CD4-positive, alpha-beta T cell treated with Interleukin-2 at 100 ng/mL for 4 hours (primary cell): ENCODE results near the gene MTX3.

Source experiments
- DNase-seq: peaks from one replicate; pipeline ENCODE4 v3.0.0-alpha.2; 2020; ENCODE audit warnings: low spot score

Gene MTX3

GRCh38 chr5:79982136-79982535 is 8.9 kb downstream of the MTX3 start:
- DNase-seq: no peak

GRCh38 chr5:79976759-79977515 is 14.1 kb downstream of the MTX3 start:
- DNase-seq: no peak

- DNase-seq: no peak
Observed at GRCh38 chr5:79975422-79975821, 15.6 kb downstream of the MTX3 start.

GRCh38 chr5:79974886-79975285 is 16.2 kb downstream of the MTX3 start:
- no peak for DNase-seq

GRCh38 chr5:79973996-79974395 is 17.1 kb downstream of the MTX3 start:
- DNase-seq: no peak

GRCh38 chr5:79973511-79973910 is 17.6 kb downstream of the MTX3 start:
- no peak for DNase-seq

- no peak for DNase-seq
Observed at GRCh38 chr5:79971156-79971555, 19.9 kb downstream of the MTX3 start.

GRCh38 chr5:79966448-79966847 is 24.6 kb downstream of the MTX3 start:
- no peak for DNase-seq

- DNase-seq: no peak
Observed at GRCh38 chr5:79964136-79964535, 26.9 kb downstream of the MTX3 start.

- no peak for DNase-seq
Observed at GRCh38 chr5:79963261-79964061, 27.6 kb downstream of the MTX3 start.

GRCh38 chr5:79962575-79963222 is 28.4 kb downstream of the MTX3 start:
- no peak for DNase-seq

GRCh38 chr5:79961716-79962574 is 29.1 kb downstream of the MTX3 start:
- DNase-seq: no peak

GRCh38 chr5:79959407-79959806 is 31.7 kb downstream of the MTX3 start:
- no peak for DNase-seq

GRCh38 chr5:79955941-79956670 is 35.0 kb downstream of the MTX3 start:
- no peak for DNase-seq

- no peak for DNase-seq
Observed at GRCh38 chr5:79955356-79955895, 35.6 kb downstream of the MTX3 start.

- no peak for DNase-seq
Observed at GRCh38 chr5:79954620-79955019, 36.4 kb downstream of the MTX3 start.

GRCh38 chr5:79947567-79947966 is 43.5 kb downstream of the MTX3 start:
- DNase-seq: no peak

- DNase-seq: no peak
Observed at GRCh38 chr5:79938468-79938867, 52.6 kb downstream of the MTX3 start.

GRCh38 chr5:79936646-79937216 is 54.3 kb downstream of the MTX3 start:
- no peak for DNase-seq

- no peak for DNase-seq
Observed at GRCh38 chr5:79936002-79936645, 54.9 kb downstream of the MTX3 start.
